ENCODE results near the gene TRAF3IP1. TPM values are rescaled to one million over a fixed set of nuclear protein-coding genes. Genes with fewer than 3 reads are reported as not detected.
"Not testable (repeated sequence)": the region's sequence is repeated elsewhere in the genome, so short reads cannot be mapped to it uniquely, and the experiment has no call there.

The TRAF3IP1 gene
- total and polyA plus RNA-seq, 2 donors (not counting 1 experiment from before 2014, with no cell fraction given): 3.9 to 9.2 TPM

DNA sequence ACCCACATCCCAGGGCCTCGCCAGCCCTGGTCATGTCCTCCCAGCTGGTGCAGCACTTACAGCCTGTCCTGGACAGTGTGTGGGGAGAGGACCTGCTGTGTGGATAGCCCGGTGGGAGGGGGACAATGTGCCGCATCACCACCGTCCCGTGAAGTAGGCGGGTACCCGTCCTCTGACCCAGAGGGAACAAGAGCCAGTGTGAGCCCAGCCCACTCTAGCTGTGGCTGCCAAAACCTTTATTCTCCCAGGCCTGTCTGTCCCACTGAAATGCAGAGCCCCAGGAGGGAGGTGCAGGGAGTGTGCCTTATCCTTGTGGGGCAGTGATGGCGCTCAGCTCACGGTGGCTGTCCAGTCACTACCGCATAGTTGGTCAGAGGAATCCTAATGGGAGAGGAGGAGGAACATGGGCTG, 1.7 kb downstream of the TRAF3IP1 start:
- Histone ChIP-seq H3K27me3 (ENCODE audit: control insufficient read depth, insufficient read depth, low read length) (no peaks in the 10 kb centered on the region), H3K4me2 (ENCODE audit: extremely low read depth, insufficient read depth, low read length) (no peak overlapping the region), H3K4me3 (replicated peaks in 1 of 4; ENCODE audit: control extremely low read depth in 1 of 4, insufficient read depth in 1 of 4, low read depth in 3 of 4, low read length in 4 of 4) (no peak overlapping the region), H3K9me3 (ENCODE audit: control insufficient read depth, insufficient read depth, low read depth, low read length) (no peaks in the 10 kb centered on the region), H3K4me1 (ENCODE audit: control insufficient read depth, extremely low read depth, insufficient read depth, low read length) (peaks cover 9% of the 10 kb centered on the region), H3K9ac (ENCODE audit: insufficient read depth, low read length) (no peak overlapping the region), H3K27ac (ENCODE audit: insufficient read depth, low read length) (no peak overlapping the region), H2AFZ (ENCODE audit: low read length) (no peak overlapping the region), H4K20me1 (ENCODE audit: control insufficient read depth, extremely low read depth, insufficient read depth, low read length) (no peaks in the 10 kb centered on the region), H3K79me2 (ENCODE audit: control insufficient read depth, insufficient read depth, low read length) (peaks cover 7% of the 10 kb centered on the region), H3K36me3 (ENCODE audit: control insufficient read depth, insufficient read depth, low read length) (peaks cover 2% of the 10 kb centered on the region)
- no peak for DNase-seq (ENCODE audit: low read depth in 2 of 2)
- TF ChIP-seq, protein P1, sequence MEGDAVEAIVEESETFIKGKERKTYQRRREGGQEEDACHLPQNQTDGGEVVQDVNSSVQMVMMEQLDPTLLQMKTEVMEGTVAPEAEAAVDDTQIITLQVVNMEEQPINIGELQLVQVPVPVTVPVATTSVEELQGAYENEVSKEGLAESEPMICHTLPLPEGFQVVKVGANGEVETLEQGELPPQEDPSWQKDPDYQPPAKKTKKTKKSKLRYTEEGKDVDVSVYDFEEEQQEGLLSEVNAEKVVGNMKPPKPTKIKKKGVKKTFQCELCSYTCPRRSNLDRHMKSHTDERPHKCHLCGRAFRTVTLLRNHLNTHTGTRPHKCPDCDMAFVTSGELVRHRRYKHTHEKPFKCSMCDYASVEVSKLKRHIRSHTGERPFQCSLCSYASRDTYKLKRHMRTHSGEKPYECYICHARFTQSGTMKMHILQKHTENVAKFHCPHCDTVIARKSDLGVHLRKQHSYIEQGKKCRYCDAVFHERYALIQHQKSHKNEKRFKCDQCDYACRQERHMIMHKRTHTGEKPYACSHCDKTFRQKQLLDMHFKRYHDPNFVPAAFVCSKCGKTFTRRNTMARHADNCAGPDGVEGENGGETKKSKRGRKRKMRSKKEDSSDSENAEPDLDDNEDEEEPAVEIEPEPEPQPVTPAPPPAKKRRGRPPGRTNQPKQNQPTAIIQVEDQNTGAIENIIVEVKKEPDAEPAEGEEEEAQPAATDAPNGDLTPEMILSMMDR (conservative IDR thresholded peaks at IDR 0.05 in 1 of 2, IDR thresholded peaks at IDR 0.05 in 1 of 2; ENCODE audit: low read depth in 1 of 2, low read length in 2 of 2): no peak
- TF ChIP-seq EZH2 (IDR thresholded peaks at IDR 0.05; ENCODE audit: low read length, missing control alignments): no peak

- not testable (repeated sequence) for H4K20me1 ChIP-seq (ENCODE audit: control insufficient read depth, extremely low read depth, insufficient read depth, low read length); H3K27ac ChIP-seq (ENCODE audit: insufficient read depth, low read length); H3K9me3 ChIP-seq (ENCODE audit: control insufficient read depth, insufficient read depth, low read depth, low read length); H3K36me3 ChIP-seq (ENCODE audit: control insufficient read depth, insufficient read depth, low read length); H3K9ac ChIP-seq (ENCODE audit: insufficient read depth, low read length); H2AFZ ChIP-seq (ENCODE audit: low read length); H3K4me2 ChIP-seq (ENCODE audit: extremely low read depth, insufficient read depth, low read length); H3K79me2 ChIP-seq (ENCODE audit: control insufficient read depth, insufficient read depth, low read length); H3K4me3 ChIP-seq (replicated peaks in 1 of 4; ENCODE audit: control extremely low read depth in 1 of 4, insufficient read depth in 1 of 4, low read depth in 3 of 4, low read length in 4 of 4); H3K4me1 ChIP-seq (ENCODE audit: control insufficient read depth, extremely low read depth, insufficient read depth, low read length); DNase-seq (ENCODE audit: low read depth in 2 of 2); H3K27me3 ChIP-seq (ENCODE audit: control insufficient read depth, insufficient read depth, low read length)
These were observed 3.9 kb downstream of the TRAF3IP1 start for GRCh38 chr2:238324248-238324647.

DNA sequence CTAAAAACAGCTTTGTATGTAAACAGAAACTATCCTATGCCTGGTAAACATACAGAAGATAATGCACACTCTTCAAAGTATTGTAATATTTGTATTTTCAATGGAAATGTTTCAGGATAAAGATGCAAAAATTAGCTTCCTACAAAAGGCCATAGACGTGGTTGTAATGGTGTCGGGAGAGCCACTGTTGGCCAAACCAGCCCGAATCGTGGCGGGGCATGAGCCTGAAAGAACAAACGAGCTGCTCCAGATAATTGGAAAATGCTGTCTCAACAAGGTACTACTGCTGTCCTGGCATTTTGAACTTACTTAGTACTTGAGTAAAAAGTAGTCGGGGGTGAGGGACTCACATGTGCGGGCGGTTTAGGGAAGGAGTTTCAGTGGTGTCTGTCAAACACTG, 5.4 kb downstream of the TRAF3IP1 start:
- Histone ChIP-seq H3K79me2 (ENCODE audit: control insufficient read depth, insufficient read depth, low read length) (peaks cover 7% of the 10 kb centered on the region), H3K27me3 (ENCODE audit: control insufficient read depth, insufficient read depth, low read length) (no peaks in the 10 kb centered on the region), H3K27ac (ENCODE audit: insufficient read depth, low read length) (no peak overlapping the region), H3K4me2 (ENCODE audit: extremely low read depth, insufficient read depth, low read length) (no peak overlapping the region), H3K4me1 (ENCODE audit: control insufficient read depth, extremely low read depth, insufficient read depth, low read length) (peaks cover 7% of the 10 kb centered on the region), H3K4me3 (replicated peaks in 1 of 4; ENCODE audit: control extremely low read depth in 1 of 4, insufficient read depth in 1 of 4, low read depth in 3 of 4, low read length in 4 of 4) (no peak overlapping the region), H2AFZ (ENCODE audit: low read length) (no peak overlapping the region), H4K20me1 (ENCODE audit: control insufficient read depth, extremely low read depth, insufficient read depth, low read length) (no peaks in the 10 kb centered on the region), H3K36me3 (ENCODE audit: control insufficient read depth, insufficient read depth, low read length) (peaks cover 5% of the 10 kb centered on the region), H3K9ac (ENCODE audit: insufficient read depth, low read length) (no peak overlapping the region), H3K9me3 (ENCODE audit: control insufficient read depth, insufficient read depth, low read depth, low read length) (no peaks in the 10 kb centered on the region)
- TF ChIP-seq, protein P1 (conservative IDR thresholded peaks at IDR 0.05 in 1 of 2, IDR thresholded peaks at IDR 0.05 in 1 of 2; ENCODE audit: low read depth in 1 of 2, low read length in 2 of 2): no peak
- no peak for TF ChIP-seq EZH2 (IDR thresholded peaks at IDR 0.05; ENCODE audit: low read length, missing control alignments)
- no peak for DNase-seq (ENCODE audit: low read depth in 2 of 2)
